PFSK-1 (cell line): Measurements from ENCODE around the gene SPDYE4.

ENCODE experiments used
- FOXP2 ChIP-seq: optimal IDR thresholded peaks from 2 replicates; pipeline ENCODE3; 2011; ENCODE audit warnings: borderline replicate concordance, control low read depth, inconsistent platforms; ENCODE audit not compliant: insufficient read depth; ENCODE audit errors: extremely low read length, extremely low read depth
- POLR2AphosphoS5 ChIP-seq: IDR thresholded peaks from 2 replicates; pipeline ENCODE4 v1.6.1; 2012; ENCODE audit warnings: low read depth, mild to moderate bottlenecking, control low read depth, low read length, moderate library complexity
- REST ChIP-seq, 2 experiments: IDR thresholded peaks; 2 replicates each; pipeline versions ENCODE4 v1.6.1 to v1.8.0; 2011 to 2012; ENCODE audit warnings: low read depth in 2 of 2, low read length in 2 of 2, control low read depth in 1 of 2, inconsistent platforms in 1 of 2, mild to moderate bottlenecking in 1 of 2, moderate library complexity in 1 of 2; ENCODE audit not compliant: insufficient read depth in 1 of 2
- SIN3A ChIP-seq: IDR thresholded peaks from 2 replicates; pipeline ENCODE4 v1.6.1; 2012; ENCODE audit warnings: mild to moderate bottlenecking, low read length, moderate library complexity, borderline replicate concordance; ENCODE audit not compliant: insufficient read depth
- TAF1 ChIP-seq: IDR thresholded peaks from 2 replicates; pipeline ENCODE4 v1.6.1; 2012; ENCODE audit warnings: low read length, control low read depth, borderline replicate concordance; ENCODE audit not compliant: insufficient read depth

SPDYE4 gene

GRCh38 chr17:8798176-8798845 lies 40.0 kb upstream of the SPDYE4 start:
- no peak for TF ChIP-seq REST (IDR thresholded peaks at IDR 0.05; ENCODE audit: insufficient read depth in 1 of 2, low read depth in 2 of 2, low read length in 2 of 2)
- no peak for TF ChIP-seq TAF1
- no peak for TF ChIP-seq POLR2AphosphoS5
- no peak for TF ChIP-seq FOXP2
- TF ChIP-seq SIN3A: no peak

GRCh38 chr17:8797621-8798175 lies 39.4 kb upstream of the SPDYE4 start:
- no peak for TF ChIP-seq REST (IDR thresholded peaks at IDR 0.05; ENCODE audit: insufficient read depth in 1 of 2, low read depth in 2 of 2, low read length in 2 of 2)
- no peak for TF ChIP-seq POLR2AphosphoS5
- TF ChIP-seq FOXP2: no peak
- no peak for TF ChIP-seq TAF1
- TF ChIP-seq SIN3A: no peak

- TF ChIP-seq SIN3A (no peak), TAF1 (no peak), POLR2AphosphoS5 (no peak), REST (IDR thresholded peaks at IDR 0.05; ENCODE audit: insufficient read depth in 1 of 2, low read depth in 2 of 2, low read length in 2 of 2) (no peak), FOXP2 (no peak)
Observed at GRCh38 chr17:8794636-8795035, 36.3 kb upstream of the SPDYE4 start.

GRCh38 chr17:8793649-8794048 lies 35.3 kb upstream of the SPDYE4 start:
- no peak for TF ChIP-seq SIN3A

- TF ChIP-seq REST (IDR thresholded peaks at IDR 0.05; ENCODE audit: insufficient read depth in 1 of 2, low read depth in 2 of 2, low read length in 2 of 2) (no peak), POLR2AphosphoS5 (no peak), TAF1 (no peak), SIN3A (no peak), FOXP2 (no peak)
Observed at GRCh38 chr17:8792646-8793045, 34.3 kb upstream of the SPDYE4 start.
